Activated CD8-positive, alpha-beta memory T cell treated with anti-CD3 and anti-CD28 coated beads for 48 hours (primary cell): ENCODE measurements around the gene DYNC1LI2.

Source experiments
- DNase-seq, 3 experiments: peaks; one replicate each; pipeline ENCODE4 v3.0.0-alpha.2; 2020; ENCODE audit warnings: low read depth in 2 of 3, low spot score in 2 of 3

DYNC1LI2 gene

GRCh38 chr16:66740533-66740932, 10.9 kb downstream of the DYNC1LI2 start:
- DNase-seq, result no peak

GRCh38 chr16:66740010-66740409, 11.4 kb downstream of the DYNC1LI2 start:
- DNase-seq, result no peak

GRCh38 chr16:66735891-66736290, 15.5 kb downstream of the DYNC1LI2 start:
- DNase-seq, result no peak

GRCh38 chr16:66731101-66731500, 20.3 kb downstream of the DYNC1LI2 start:
- DNase-seq, result no peak

GRCh38 chr16:66728804-66729203, 22.6 kb downstream of the DYNC1LI2 start:
- no peak for DNase-seq

- DNase-seq, result no peak
Measured at GRCh38 chr16:66728117-66728787, 23.2 kb downstream of the DYNC1LI2 start.

GRCh38 chr16:66720766-66721165, 30.6 kb downstream of the DYNC1LI2 start:
- DNase-seq, result no peak

GRCh38 chr16:66719246-66719645, 32.2 kb downstream of the DYNC1LI2 start:
- DNase-seq, result no peak

- no peak for DNase-seq
Measured at GRCh38 chr16:66717776-66718175, 33.6 kb downstream of the DYNC1LI2 start.

GRCh38 chr16:66717112-66717675, 34.2 kb downstream of the DYNC1LI2 start:
- no peak for DNase-seq

- no peak for DNase-seq
Measured at GRCh38 chr16:66714654-66715307, 36.6 kb downstream of the DYNC1LI2 start.

GRCh38 chr16:66714062-66714461, 37.3 kb downstream of the DYNC1LI2 start:
- no peak for DNase-seq

- DNase-seq, result no peak
Measured at GRCh38 chr16:66713076-66713475, 38.3 kb downstream of the DYNC1LI2 start.

GRCh38 chr16:66712512-66712911, 38.9 kb downstream of the DYNC1LI2 start:
- no peak for DNase-seq

GRCh38 chr16:66711581-66711980, 39.8 kb downstream of the DYNC1LI2 start:
- no peak for DNase-seq

- DNase-seq, result no peak
Measured at GRCh38 chr16:66706506-66706880, 44.9 kb downstream of the DYNC1LI2 start.

- DNase-seq, result no peak
Measured at GRCh38 chr16:66705790-66706505, 45.5 kb downstream of the DYNC1LI2 start.

- DNase-seq, result no peak
Measured at GRCh38 chr16:66703406-66704215, 47.8 kb downstream of the DYNC1LI2 start.

- DNase-seq, result no peak
Measured at GRCh38 chr16:66701516-66701915, 49.9 kb downstream of the DYNC1LI2 start.

GRCh38 chr16:66701026-66701425, 50.4 kb downstream of the DYNC1LI2 start:
- no peak for DNase-seq

- DNase-seq, result no peak
Measured at GRCh38 chr16:66699898-66700297, 51.5 kb downstream of the DYNC1LI2 start.
